ENCODE data around the gene MRPL53. TPM values are rescaled to one million over a fixed set of nuclear protein-coding genes. Genes with fewer than 3 reads are reported as not detected.

MRPL53 gene
- total and polyA plus RNA-seq, 2 of the 13 experiments (the other 11 are each of a cell fraction or from before 2014, with no cell fraction given): 34.3 to 51.9 TPM

GRCh38 chr2:74482801-74483674 is 10.6 kb upstream of the MRPL53 start, which contains the start of the genes CCDC142 and TTC31 (continued):
- TF ChIP-seq ZNF276 (CRISPR knock-in tag; IDR thresholded peaks at IDR 0.05; ENCODE audit: low read depth): peak; percentile 57; the same call in 1 of the 2 replicates
- TF ChIP-seq PHF21A (CRISPR knock-in tag; IDR thresholded peaks at IDR 0.05): peak; percentile 95
- TF ChIP-seq KMT2B (CRISPR knock-in tag; IDR thresholded peaks at IDR 0.05): peak; percentile 88
- peak; percentile 72; the same call in 1 of the 2 replicates for TF ChIP-seq MAZ (IDR thresholded peaks at IDR 0.05; ENCODE audit: borderline replicate concordance, low read depth, low read length)
- peak; percentile 94 for TF ChIP-seq MAZ (CRISPR knock-in tag; IDR thresholded peaks at IDR 0.05; ENCODE audit: low read depth)
- peak; percentile 92 for TF ChIP-seq ZFP91 (CRISPR knock-in tag; IDR thresholded peaks at IDR 0.05; ENCODE audit: borderline replicate concordance)
- TF ChIP-seq ZNF431 (CRISPR knock-in tag; IDR thresholded peaks at IDR 0.05; ENCODE audit: borderline replicate concordance, low read depth): peak; percentile 75; the same call in 1 of the 2 replicates
- TF ChIP-seq CHCHD3 (CRISPR knock-in tag; IDR thresholded peaks at IDR 0.05): no peak
- TF ChIP-seq SIX4 (CRISPR knock-in tag; IDR thresholded peaks at IDR 0.05): peak; percentile 91
- TF ChIP-seq ELF3 (CRISPR knock-in tag; IDR thresholded peaks at IDR 0.05): peak; percentile 80
- peak; percentile 64; the same call in 1 of the 2 replicates for TF ChIP-seq ZNF878 (CRISPR knock-in tag; IDR thresholded peaks at IDR 0.05)
- TF ChIP-seq NFE2 (CRISPR knock-in tag; IDR thresholded peaks at IDR 0.05): no peak
- peak; percentile 88 for TF ChIP-seq PHF8 (CRISPR knock-in tag; IDR thresholded peaks at IDR 0.05)
- TF ChIP-seq ZNF784 (CRISPR knock-in tag; IDR thresholded peaks at IDR 0.05; ENCODE audit: borderline replicate concordance): no peak; the same call in 1 of the 2 replicates
- TF ChIP-seq ZNF430 (CRISPR knock-in tag; IDR thresholded peaks at IDR 0.05): peak; percentile 92
- TF ChIP-seq HMGXB3 (CRISPR knock-in tag; IDR thresholded peaks at IDR 0.05; ENCODE audit: borderline replicate concordance): peak; percentile 53; the same call in 1 of the 2 replicates
- no peak; the same call in 1 of the 2 replicates for TF ChIP-seq ZNF747 (CRISPR knock-in tag; IDR thresholded peaks at IDR 0.05; ENCODE audit: borderline replicate concordance)
- peak; percentile 76; the same call in 1 of the 2 replicates for TF ChIP-seq MIXL1 (CRISPR knock-in tag; IDR thresholded peaks at IDR 0.05)
- TF ChIP-seq TFAP4 (IDR thresholded peaks at IDR 0.05; ENCODE audit: borderline replicate concordance, low read depth): 0 out of 2 replicates have a peak, but pooled peaks have one; percentile 15

Data from HepG2 (cell line).